ENCODE data around the gene PROSER3.

The PROSER3 gene

GRCh38 chr19:35818445-35818844 is 60.5 kb downstream of the PROSER3 start:
- Histone ChIP-seq H3K9me3 (ENCODE audit: control insufficient read depth, low read length) (no peaks in the 10 kb centered on the region), H3K4me2 (ENCODE audit: low read length) (no peak overlapping the region)
- TF ChIP-seq CTCF (IDR thresholded peaks at IDR 0.05), result no peak

More at GRCh38 chr19:35818445-35818844, 60.5 kb downstream of the PROSER3 start:
- Histone ChIP-seq H2AFZ (no peak overlapping the region), H3K4me3 (ENCODE audit: low read depth, low read length) (no peak overlapping the region), H3K79me2 (no peaks in the 10 kb centered on the region), H3K9ac (no peak overlapping the region), H3K4me1 (no peaks in the 10 kb centered on the region), H3K36me3 (ENCODE audit: control insufficient read depth, insufficient read depth, low read length) (no peaks in the 10 kb centered on the region), H3K27me3 (ENCODE audit: control insufficient read depth, insufficient read depth, low read length) (no peaks in the 10 kb centered on the region), H3K27ac (no peak overlapping the region)
